Measurements from ENCODE around the gene ADGRE3. TPM values are rescaled to one million over a fixed set of nuclear protein-coding genes. Genes with fewer than 3 reads are reported as not detected.

ADGRE3 gene
- total and polyA plus RNA-seq, 11 donors: 0.25 to 0.59 (median 0.53) TPM; not detected in 8

DNA sequence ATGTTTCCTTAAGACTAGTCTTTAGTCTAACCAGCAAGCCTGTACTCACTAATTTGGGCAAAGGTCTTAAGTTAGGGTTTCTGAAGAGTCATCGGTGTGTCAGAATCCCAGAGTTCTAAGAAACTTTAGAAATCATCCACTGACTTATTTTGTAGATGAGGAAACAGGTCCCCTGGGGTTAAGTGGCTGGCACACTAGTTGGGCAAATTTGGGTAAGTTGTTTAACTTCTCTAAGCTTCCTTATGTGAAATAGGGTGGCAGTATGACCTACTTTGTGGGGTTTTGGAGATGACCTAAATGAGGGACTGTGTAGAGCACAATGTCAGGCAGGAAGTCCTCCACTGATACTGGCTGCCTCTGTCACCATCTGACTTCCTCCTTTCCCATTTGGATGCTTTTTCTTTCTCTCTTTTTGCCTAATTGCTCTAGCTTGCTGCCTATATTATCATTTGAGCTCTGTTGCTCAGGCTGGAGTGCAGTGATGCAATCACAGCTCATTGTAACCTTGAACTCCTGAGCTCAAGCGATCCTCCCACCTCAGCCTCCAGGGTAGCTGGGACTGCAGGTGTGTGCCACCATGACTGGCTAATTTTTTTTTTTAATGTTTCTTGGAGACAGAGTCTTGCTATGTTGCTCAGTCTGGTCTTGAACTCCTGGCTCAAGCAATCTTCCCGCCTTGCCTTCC is 2.3 kb downstream of the ADGRE3 start:
- DNase-seq (no peak), ATAC-seq (no peak)
- no peak overlapping the region for H3K4me3 ChIP-seq
- intact Hi-C loops (cut with DNase I): no loop called here
- peaks cover 0 to 42% (median 5%) of the 10 kb centered on the region in 9 donors for H3K27me3 ChIP-seq
- H3K27ac ChIP-seq: peak overlapping the region in 1 of 12 donors; percentile 71
- H3K36me3 ChIP-seq: no peaks in the 10 kb centered on the region
- peaks cover 0 to 13% (median 0%) of the 10 kb centered on the region in 12 donors for H3K4me1 ChIP-seq
- no peak for TF ChIP-seq POLR2A (IDR thresholded peaks at IDR 0.05)
- TF ChIP-seq, protein P1, sequence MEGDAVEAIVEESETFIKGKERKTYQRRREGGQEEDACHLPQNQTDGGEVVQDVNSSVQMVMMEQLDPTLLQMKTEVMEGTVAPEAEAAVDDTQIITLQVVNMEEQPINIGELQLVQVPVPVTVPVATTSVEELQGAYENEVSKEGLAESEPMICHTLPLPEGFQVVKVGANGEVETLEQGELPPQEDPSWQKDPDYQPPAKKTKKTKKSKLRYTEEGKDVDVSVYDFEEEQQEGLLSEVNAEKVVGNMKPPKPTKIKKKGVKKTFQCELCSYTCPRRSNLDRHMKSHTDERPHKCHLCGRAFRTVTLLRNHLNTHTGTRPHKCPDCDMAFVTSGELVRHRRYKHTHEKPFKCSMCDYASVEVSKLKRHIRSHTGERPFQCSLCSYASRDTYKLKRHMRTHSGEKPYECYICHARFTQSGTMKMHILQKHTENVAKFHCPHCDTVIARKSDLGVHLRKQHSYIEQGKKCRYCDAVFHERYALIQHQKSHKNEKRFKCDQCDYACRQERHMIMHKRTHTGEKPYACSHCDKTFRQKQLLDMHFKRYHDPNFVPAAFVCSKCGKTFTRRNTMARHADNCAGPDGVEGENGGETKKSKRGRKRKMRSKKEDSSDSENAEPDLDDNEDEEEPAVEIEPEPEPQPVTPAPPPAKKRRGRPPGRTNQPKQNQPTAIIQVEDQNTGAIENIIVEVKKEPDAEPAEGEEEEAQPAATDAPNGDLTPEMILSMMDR (IDR thresholded peaks at IDR 0.05): no peak
- H3K9me3 ChIP-seq: peaks cover 0 to 14% (median 4%) of the 10 kb centered on the region in 12 donors
- WGBS, 4 donors: 75 to 94% (median 86%) methylated on average over 3 of the region's 3 CpGs

DNA sequence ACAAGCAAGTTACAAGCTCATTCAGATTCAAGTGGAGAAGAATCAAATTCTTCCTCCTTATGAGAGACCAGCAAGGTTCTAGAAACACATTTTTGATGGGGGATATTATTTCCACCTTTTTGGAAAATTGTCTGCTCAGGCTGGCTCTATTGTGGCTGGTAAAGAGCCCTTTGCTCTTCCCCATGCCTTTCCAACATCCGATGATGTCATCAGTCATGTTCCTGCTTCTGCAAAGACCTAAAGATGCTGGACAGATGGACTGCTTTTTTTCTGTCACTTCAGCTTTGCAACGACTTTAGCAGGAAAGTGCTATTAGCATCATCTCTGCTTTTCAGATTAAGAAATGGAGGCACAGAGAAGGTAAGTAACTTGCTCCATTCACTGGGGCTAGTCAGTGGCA is 4.2 kb downstream of the ADGRE3 start:
- no peak overlapping the region for H3K27ac ChIP-seq
- intact Hi-C loops (cut with DNase I): no loop called here
- H3K4me1 ChIP-seq: peaks cover 0 to 13% (median 0%) of the 10 kb centered on the region in 12 donors
- H3K4me3 ChIP-seq: no peak overlapping the region
- TF ChIP-seq, protein P1 (IDR thresholded peaks at IDR 0.05): no peak
- TF ChIP-seq POLR2A (IDR thresholded peaks at IDR 0.05): no peak
- ATAC-seq: no peak
- WGBS, 4 donors: 60 to 65% (median 63%) methylated on average over 2 of the region's 2 CpGs
- peaks cover 0 to 33% (median 5%) of the 10 kb centered on the region in 9 donors for H3K27me3 ChIP-seq
- peaks cover 0 to 14% (median 4%) of the 10 kb centered on the region in 12 donors for H3K9me3 ChIP-seq
- DNase-seq: no peak
- no peaks in the 10 kb centered on the region for H3K36me3 ChIP-seq

DNA sequence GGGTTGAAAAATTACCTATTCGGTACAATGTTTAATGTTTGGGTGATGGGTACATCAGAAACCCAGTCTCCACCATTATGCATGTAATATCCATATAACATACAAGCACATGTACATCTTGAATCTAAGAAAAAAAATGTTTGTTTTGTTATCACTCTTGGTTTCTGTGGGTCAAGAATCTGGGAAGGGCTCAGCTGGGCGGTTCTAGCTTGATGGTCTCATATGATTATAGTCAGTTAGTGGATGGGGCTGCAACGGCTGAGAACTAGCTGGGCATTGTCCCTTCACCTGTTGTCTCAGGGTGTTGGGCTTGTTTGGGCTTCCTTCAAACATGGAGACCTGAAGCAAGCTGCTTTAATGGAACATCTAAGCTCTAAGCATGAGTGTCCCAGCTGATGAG is 4.7 kb downstream of the ADGRE3 start:
- intact Hi-C loops (cut with DNase I): no loop called here
- Histone ChIP-seq H3K4me1 (peaks cover 0 to 8% (median 0%) of the 10 kb centered on the region in 12 donors), H3K27me3 (peaks cover 0 to 28% (median 5%) of the 10 kb centered on the region in 9 donors), H3K9me3 (peaks cover 0 to 14% (median 4%) of the 10 kb centered on the region in 12 donors), H3K4me3 (no peak overlapping the region), H3K36me3 (no peaks in the 10 kb centered on the region), H3K27ac (no peak overlapping the region)
- DNase-seq: no peak
- no peak for ATAC-seq
- TF ChIP-seq POLR2A (IDR thresholded peaks at IDR 0.05): no peak
- TF ChIP-seq, protein P1 (IDR thresholded peaks at IDR 0.05): no peak
- WGBS, 4 donors: 65 to 69% (median 68%) methylated on average over 3 of the region's 3 CpGs

DNA sequence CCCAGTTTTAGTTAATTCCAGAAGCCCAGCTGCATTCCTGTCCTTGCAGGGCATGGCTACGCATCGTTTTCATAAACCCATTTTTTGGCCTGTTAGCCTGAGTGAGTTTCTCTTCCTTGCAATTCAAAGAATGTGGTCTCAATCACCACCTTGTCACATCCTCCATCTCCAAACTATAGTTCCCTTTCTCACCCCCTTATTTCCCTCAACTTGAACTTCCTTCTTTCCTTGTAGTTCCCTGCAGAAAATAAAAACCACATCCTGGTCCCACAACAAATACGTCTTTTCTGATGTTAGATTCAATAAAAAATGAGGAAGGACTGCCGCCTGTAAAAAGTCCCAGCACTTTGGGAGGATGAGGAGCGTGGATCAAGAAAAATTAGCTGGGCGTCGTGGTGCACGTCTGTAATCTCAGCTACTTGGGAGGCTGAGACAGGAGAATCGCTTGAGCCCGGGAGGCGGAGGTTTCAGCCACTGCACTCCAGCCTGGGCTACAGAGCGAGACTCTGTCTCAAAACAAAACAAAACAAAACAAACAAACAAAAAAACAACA is 13.2 kb downstream of the ADGRE3 start:
- no peak for TF ChIP-seq POLR2A (IDR thresholded peaks at IDR 0.05)
- TF ChIP-seq, protein P1 (IDR thresholded peaks at IDR 0.05): no peak
- DNase-seq: no peak
- Histone ChIP-seq H3K27me3 (peaks cover 0 to 8% (median 0%) of the 10 kb centered on the region in 9 donors), H3K4me3 (no peak overlapping the region), H3K27ac (peak overlapping the region in 1 of 12 donors; percentile 74), H3K9me3 (no peaks in the 10 kb centered on the region), H3K36me3 (no peaks in the 10 kb centered on the region), H3K4me1 (peaks cover 0 to 8% (median 0%) of the 10 kb centered on the region in 12 donors)
- ATAC-seq: peak in 1 of 4 donors; percentile 69
- 75 to 78% (median 76%) methylated on average over 12 of the region's 12 CpGs for WGBS, 4 donors
- intact Hi-C loops (cut with DNase I): no loop called here

All from heart left ventricle (tissue), 16 donors.